GM06990 (cell line): ENCODE measurements around the gene TSNAXIP1.

Source experiments
- DNase-seq: peaks from one replicate; pipeline ENCODE4 v3.0.0-alpha.2; 2011; ENCODE audit not compliant: insufficient read length; ENCODE audit errors: extremely low read depth
- H3K27me3 ChIP-seq: replicated peaks from 2 replicates; pipeline ENCODE4 v1.6.0; 2011; ENCODE audit warnings: low read length; ENCODE audit not compliant: control insufficient read depth, insufficient read depth
- H3K36me3 ChIP-seq: 2 replicates; pipeline ENCODE4 v1.5.1; 2011; ENCODE audit warnings: low read length; ENCODE audit not compliant: control insufficient read depth, insufficient read depth
- H3K4me3 ChIP-seq: replicated peaks from 2 replicates; pipeline ENCODE4 v1.5.1; 2011; ENCODE audit warnings: low read depth, mild to moderate bottlenecking, control low read depth, low read length
- TF ChIP-seq, protein P1 (sequence below): IDR thresholded peaks from 2 replicates; pipeline ENCODE4 v1.5.1; 2011; ENCODE audit warnings: low read length, control low read depth, mild to moderate bottlenecking, inconsistent platforms; ENCODE audit not compliant: insufficient read depth, poor library complexity, severe bottlenecking

TSNAXIP1 gene

DNA sequence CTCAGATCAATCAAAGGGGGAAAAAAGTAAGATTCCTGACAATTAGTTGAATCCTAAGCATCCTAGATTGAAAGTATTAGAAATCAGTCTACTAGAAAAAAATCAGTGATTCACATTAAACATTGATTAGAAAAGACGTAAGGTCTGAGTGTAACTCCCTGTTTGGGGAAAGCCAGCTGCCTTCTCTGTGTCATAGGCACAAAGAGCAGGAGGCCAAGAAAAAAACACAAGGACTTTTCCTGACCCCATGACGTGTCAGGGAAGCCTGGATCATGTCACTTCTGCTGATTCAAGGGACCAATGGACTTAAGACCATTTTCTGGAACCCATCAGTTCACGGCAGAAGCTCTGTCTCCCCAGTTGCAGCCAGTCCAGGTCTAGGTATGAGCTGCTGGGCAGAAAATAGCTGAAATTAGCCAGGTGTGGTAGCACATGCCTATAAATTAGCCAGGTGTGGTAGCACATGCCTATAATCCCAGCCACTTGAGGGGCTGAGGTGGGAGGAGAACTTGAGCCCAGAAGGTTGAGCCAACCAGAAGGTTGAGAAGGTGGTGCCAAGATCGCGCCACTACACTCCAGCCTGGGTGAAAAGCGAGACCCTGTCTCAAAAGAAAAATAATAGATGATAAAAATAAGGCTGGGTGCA lies 36.2 kb upstream of the TSNAXIP1 start:
- TF ChIP-seq, protein P1, sequence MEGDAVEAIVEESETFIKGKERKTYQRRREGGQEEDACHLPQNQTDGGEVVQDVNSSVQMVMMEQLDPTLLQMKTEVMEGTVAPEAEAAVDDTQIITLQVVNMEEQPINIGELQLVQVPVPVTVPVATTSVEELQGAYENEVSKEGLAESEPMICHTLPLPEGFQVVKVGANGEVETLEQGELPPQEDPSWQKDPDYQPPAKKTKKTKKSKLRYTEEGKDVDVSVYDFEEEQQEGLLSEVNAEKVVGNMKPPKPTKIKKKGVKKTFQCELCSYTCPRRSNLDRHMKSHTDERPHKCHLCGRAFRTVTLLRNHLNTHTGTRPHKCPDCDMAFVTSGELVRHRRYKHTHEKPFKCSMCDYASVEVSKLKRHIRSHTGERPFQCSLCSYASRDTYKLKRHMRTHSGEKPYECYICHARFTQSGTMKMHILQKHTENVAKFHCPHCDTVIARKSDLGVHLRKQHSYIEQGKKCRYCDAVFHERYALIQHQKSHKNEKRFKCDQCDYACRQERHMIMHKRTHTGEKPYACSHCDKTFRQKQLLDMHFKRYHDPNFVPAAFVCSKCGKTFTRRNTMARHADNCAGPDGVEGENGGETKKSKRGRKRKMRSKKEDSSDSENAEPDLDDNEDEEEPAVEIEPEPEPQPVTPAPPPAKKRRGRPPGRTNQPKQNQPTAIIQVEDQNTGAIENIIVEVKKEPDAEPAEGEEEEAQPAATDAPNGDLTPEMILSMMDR = no peak
- no peak for DNase-seq
- Histone ChIP-seq H3K27me3 (no peaks in the 10 kb centered on the region), H3K4me3 (no peak overlapping the region), H3K36me3 (peaks cover 11% of the 10 kb centered on the region)

GRCh38 chr16:67773099-67773498 lies 33.6 kb upstream of the TSNAXIP1 start:
- H3K36me3 ChIP-seq = peaks cover 11% of the 10 kb centered on the region
- DNase-seq = no peak

DNA sequence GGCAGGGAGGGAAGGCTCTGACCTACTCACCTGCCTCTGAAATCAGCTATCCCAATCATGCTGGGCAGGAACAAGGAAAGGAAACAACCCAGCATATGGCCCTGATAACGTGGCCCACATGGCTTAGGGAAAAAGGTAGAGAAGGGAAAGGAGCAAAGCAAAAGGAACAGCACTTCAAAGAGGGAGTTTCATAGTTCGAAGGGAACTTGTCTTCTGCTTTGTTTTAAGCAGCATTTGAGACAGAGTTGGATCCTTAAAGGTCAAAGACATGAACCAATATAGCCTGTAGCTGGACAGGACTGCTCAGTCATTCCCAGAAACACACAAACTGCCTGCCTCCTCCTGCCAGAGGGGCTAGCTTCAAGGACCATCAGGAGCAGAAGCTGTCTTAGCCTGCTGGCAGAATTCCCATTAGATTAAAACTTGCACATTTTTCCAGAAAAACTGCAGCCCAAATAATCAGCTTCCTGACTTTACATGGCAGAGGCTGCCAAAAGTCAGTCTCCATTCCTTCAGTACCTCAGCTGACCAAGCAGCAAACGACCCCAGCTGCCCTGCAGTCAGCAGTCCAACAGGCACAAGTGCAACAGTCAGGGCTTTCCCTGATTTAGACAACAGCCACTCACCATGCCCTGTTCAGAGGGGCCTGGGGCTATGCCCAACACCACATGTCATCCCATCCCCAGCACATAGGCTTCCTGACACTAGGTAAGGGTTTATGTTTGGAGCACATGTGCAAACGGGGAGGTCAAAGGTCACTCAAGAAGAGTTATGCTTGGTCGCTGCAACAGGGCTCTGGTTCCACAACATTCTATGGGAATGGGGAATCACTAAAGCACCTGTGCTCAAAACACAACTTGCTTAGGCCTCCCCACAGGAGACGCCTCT lies 32.9 kb upstream of the TSNAXIP1 start:
- no peak for DNase-seq
- TF ChIP-seq, protein P1 = no peak
- Histone ChIP-seq H3K27me3 (no peaks in the 10 kb centered on the region), H3K36me3 (peaks cover 11% of the 10 kb centered on the region), H3K4me3 (no peak overlapping the region)

More at GRCh38 chr16:67773099-67773498, 33.6 kb upstream of the TSNAXIP1 start:
- H3K4me3 ChIP-seq = no peak overlapping the region
- H3K27me3 ChIP-seq = no peaks in the 10 kb centered on the region
- TF ChIP-seq, protein P1 = no peak

GRCh38 chr16:67774457-67774853 lies 32.2 kb upstream of the TSNAXIP1 start:
- H3K4me3 ChIP-seq = no peak overlapping the region
- no peak for DNase-seq
- TF ChIP-seq, protein P1 = no peak
- H3K36me3 ChIP-seq = peaks cover 11% of the 10 kb centered on the region
- H3K27me3 ChIP-seq = no peaks in the 10 kb centered on the region

DNA sequence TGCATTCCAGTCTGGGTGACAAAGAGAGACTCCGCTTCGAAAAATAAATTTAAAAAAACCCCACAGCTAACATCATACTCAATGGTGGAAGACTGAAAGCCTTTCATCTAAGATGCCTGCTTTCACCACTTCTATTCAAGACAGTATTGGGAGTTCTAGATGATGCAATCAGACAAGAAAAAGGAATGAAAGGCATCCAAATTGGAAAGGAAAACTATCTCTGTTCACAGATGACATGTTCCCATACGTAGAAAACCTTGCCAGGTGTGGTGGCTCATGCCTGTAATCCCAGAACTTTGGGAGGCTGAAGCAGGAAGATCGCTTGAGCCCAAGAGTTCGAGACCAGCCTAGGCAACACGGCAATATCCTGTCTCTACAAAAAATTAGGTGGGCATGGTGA lies 31.4 kb upstream of the TSNAXIP1 start:
- peaks cover 8% of the 10 kb centered on the region; the same call in 1 of the 2 replicates for H3K36me3 ChIP-seq
- DNase-seq = no peak
- no peak overlapping the region for H3K4me3 ChIP-seq
- H3K27me3 ChIP-seq = no peaks in the 10 kb centered on the region
- TF ChIP-seq, protein P1 = no peak
